ENCODE results near the gene NPAS2. TPM values are rescaled to one million over a fixed set of nuclear protein-coding genes. Genes with fewer than 3 reads are reported as not detected.

Gene NPAS2
- polyA plus RNA-seq, 1 donor = 16.8 TPM

Other genes starting within 250 kb of the NPAS2 start
- 2,352 TPM for gene RPL31, start 182.2 kb downstream of the NPAS2 start, polyA plus RNA-seq (ENCODE audit: insufficient read length)

All from left kidney (tissue), 1 donor.